Stimulated activated CD8-positive, alpha-beta memory T cell treated with anti-CD3 and anti-CD28 coated beads, Interleukin-4, amount 100 ng/mL, for 4 hours (primary cell): ENCODE measurements around the gene FGF16.
"Not testable (repeated sequence)": the region's sequence is repeated elsewhere in the genome, so short reads cannot be mapped to it uniquely, and the experiment has no call there.

Experiments
- DNase-seq, 2 donors: peaks; one replicate each; pipeline ENCODE4 v3.0.0-alpha.2; 2020; ENCODE audit warnings: low read depth in 2 of 2, low spot score in 1 of 2

FGF16 gene

DNA sequence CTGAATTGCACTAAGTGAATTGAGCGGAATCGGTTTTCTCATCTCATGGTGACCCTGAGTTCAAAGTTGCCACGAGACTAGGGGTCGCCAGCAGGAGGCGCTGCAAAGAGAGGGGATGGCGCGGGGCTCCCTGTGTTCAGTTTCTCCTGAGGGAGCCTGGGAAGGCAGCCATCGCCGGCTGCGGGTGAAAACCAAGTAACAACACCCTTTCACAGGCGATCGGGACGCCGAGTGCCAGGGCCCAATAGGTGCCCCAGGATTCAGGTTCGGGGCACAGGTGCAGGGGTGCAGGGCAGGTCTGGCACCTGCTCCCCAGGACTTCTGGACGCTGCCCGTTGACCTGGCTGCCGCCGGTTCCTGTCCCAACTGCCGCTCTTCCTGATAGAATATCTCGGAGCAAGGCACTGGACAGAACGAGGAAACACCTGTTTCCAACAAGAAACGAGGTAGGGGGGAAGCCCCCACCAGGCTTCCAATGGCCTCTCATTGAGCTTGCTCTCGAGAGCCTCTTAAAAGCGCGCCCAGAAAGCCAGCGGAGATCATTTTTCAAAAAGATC is 1.1 kb upstream of the FGF16 start:
- DNase-seq = no peak

DNA sequence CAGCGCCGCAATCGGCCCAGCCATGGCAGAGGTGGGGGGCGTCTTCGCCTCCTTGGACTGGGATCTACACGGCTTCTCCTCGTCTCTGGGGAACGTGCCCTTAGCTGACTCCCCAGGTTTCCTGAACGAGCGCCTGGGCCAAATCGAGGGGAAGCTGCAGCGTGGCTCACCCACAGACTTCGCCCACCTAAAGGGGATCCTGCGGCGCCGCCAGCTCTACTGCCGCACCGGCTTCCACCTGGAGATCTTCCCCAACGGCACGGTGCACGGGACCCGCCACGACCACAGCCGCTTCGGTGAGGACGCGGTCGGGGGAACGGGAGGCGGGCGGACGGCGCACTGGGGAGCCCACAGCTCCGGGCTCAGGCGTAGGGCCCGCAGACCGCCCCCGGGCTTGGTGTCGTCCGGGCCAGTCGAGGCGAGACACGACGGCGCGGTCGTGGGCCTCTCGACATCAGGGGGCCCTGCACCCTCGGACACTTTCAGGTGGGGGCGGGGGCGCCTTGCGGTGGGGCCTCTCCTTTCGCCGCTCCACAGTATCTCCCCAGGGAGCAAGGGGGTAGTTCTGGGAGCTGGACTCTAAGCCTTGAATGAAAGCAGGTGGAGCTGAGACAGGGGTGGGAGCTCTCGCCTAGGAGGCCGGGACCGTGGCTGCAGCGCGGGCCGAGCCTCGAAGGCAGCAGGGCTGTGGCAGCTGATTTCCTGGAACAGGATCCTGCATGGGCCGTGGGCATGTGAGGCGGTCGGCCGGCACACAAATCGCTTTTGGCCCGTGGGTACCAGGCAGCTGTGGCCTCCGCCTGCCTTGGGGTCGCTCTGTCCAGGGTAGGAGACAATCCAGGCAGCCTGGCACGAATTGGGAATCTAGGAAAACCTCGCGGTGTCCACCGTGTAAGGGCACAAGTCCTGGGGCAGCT is 722 bp downstream of the FGF16 start:
- no peak for DNase-seq

DNA sequence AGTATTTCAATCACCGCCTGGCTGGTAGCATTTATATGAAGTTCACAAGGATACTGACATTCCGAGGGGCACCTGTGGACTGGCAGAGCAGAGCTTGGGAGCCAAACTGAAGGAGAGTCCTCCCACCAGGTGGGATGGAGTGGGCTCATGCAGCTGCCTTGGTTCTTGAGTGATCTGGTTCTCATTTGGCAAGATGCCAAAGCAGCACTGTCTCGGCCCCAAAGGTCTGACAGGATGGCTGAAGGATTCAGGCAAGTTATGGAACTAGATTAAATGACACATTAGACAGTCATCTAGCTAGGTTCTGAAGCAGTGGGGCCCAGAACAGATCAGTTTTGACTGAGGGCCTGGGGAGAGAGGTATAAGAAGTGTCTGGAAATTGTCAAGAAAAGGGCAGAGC is 3.2 kb downstream of the FGF16 start:
- no peak for DNase-seq

DNA sequence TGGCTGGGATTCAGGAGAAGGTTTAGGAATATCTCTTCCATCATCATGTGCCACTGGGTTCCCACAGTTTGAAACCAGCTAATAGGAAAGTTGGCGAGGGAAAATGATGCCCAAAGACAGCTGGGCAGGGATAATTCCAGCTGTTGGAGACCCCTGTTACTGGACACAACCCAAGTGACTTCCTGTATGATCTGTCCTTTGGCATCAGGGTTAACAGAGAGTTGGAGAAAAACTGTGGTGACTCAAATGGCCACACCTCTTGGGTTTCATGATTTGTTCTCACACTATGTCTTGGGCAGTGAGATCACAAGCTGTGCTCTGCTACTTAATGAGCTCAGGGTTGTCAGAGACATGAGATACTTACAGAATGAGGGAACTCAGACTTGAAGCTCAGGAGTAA is 3.8 kb downstream of the FGF16 start:
- no peak for DNase-seq

DNA sequence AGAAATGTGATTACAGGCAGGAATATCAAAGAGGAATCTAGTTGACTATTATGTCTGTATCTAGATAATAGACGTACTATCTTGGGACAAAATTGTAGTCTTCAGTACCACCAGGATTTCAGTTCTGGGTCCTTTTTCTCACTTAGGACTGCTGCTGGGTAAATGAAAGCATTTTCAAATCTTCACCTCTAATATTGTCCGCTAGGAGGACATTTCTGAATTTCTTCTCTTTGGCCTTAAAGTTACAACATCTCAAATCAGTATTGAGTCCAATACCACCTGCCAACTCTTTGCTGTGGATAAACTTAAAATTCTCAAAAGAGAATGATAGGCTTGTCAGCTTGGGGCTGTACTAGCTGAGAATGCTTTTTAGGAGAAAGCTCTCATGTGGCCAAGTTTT is 6.0 kb downstream of the FGF16 start:
- no peak for DNase-seq

DNA sequence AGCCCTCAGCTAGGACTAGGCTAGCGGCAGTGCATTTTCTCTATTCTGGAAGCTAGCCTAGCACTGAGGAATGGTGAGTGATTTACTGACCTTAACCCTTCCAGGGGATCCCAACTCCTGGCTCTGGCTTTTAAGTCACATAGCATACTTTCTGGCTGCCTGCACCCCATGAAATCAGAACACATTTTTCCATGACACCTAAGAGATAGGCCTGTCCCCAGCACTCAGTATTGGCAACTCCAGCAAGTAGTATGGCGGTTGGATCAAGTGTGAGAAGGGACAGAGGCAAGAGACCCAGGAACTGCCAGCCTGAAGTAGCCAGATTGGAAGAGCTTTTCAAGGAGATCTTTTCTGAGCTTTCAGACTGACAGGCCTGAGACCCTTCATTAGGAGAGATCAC is 8.2 kb downstream of the FGF16 start:
- DNase-seq = no peak

DNA sequence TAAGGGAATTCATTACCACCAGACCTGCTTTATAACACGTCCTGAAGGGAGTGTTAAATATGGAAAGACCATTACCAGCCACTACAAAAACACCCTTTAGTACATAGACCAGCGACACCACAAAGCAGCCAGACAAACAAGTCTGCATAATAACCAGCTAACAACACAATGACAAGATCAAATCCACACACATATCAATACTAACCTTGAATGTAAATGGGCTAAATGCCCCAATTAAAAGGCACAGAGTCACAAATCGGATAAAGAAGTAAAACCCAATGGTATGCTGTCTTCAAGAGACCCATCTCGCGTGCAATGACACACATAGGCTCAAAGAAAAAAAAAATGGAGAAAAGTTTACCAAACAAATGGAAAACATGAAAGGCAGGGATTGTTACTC is 36.9 kb downstream of the FGF16 start:
- no peak for DNase-seq

DNA sequence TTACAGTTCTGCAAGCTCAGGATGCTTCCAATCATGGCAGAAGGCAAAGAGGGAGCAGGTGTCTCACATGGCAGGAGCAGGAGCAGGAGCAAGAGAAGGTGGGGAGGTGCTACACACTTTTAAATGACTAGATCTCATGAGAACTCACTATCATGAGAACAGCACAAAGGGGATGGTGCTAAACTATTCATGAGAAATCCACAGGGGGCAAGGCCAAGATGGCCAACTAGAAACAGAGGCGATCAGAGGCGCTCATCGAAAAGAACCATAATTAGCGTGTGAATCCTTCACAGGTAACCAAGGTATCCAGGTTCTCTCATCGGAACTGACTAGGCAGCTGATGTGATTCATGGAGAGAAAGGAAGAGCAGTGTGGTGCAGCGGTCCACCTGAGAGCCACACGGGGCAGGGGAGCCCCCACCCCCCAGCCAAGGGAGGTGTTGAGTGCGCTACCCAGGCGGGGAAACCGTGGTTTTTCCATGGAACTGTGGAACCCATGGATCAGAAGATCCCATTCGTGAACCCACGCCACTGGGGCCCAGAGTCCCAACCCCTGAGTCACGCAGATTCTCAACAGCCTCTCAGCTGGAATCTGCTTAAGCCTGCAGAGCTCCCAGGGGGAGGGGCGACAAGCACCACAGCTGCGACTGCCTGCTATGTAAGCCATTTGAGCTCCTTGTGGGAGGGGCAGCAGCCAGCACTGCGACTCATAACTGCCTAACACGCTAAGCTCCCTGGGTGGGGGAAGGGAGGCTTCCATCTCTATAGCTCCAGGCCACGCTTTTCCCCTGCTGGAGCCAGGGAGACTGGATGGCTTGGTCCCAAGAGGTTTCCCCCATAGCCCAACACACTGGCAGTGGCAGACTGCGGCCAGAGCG is 46.7 kb downstream of the FGF16 start:
- DNase-seq = no peak

DNA sequence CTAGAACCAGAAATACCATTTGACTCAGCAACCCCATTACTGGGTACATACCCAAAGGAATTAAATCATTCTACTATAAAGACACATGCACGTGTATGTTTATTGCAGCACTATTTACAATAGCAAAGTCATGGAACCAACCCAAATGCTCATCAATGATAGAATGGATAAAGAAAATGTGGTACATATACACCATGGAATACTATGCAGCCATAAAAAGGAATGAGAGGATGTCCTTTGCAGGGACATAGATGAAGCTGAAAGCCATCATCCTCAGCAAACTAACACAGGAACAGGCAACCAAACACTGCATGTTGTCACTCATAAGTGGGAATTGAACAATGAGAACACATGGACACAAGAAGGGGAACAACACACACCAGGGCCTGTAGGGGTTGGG is 53.0 kb downstream of the FGF16 start:
- DNase-seq = not testable (repeated sequence)

DNA sequence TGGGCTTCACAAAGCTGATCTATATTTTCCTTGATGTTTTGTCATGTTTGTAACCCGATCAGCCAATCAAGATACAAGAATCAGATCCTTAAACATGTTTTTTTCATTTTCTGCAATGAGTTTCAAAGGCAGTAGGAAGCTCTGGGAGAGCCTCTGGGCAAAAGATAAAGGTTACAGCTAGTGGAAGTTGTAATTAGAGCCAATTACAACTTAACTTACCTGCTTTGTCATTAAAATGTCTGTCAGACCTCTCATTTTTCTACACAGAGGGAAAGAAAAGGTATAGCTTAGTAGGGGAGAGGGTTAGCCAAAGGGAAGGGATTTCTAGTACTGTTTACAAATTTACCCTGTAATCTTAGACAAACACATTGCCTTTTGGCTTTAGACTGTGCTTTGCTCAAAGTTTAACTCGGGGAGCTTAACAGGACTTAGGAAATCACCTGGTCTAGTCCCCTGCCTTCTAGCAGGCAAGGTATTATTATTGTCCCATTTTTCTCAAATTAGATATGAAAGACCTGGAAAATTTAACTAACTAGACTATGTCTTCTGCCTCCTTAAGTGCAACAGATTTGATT is 55.8 kb downstream of the FGF16 start:
- no peak for DNase-seq

DNA sequence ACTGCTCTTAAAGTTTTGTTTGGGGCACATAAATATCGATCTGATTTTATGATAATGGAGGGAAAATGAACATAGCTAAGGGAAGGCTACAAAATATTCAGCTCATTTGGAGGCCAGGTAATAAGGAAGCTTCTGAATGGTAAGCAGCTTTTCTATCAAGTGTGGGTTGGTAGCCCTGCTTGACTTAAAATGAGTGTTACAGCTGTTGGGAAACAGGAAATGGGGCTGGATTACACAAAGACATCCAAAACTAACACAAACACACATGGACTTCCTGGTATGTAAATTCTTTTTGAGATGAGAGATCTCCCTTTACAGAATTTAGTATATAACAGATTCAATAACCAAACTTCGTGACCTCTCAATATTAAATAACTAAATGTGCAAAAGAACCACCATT is 58.0 kb downstream of the FGF16 start:
- DNase-seq = no peak
